NK-92 (cell line): Measurements from ENCODE around the gene LRWD1.
"Not testable (repeated sequence)": the region's sequence is repeated elsewhere in the genome, so short reads cannot be mapped to it uniquely, and the experiment has no call there.

Source experiments
- DNase-seq: peaks from one replicate; lab custom pipeline; 2025; ENCODE audit not compliant: unreplicated experiment; lab: John Stamatoyannopoulos, UW

Gene LRWD1

GRCh38 chr7:102494026-102494425, 29.2 kb downstream of the LRWD1 start:
- DNase-seq, result not testable (repeated sequence)

GRCh38 chr7:102494473-102495149, 29.8 kb downstream of the LRWD1 start:
- DNase-seq, result not testable (repeated sequence)

DNA sequence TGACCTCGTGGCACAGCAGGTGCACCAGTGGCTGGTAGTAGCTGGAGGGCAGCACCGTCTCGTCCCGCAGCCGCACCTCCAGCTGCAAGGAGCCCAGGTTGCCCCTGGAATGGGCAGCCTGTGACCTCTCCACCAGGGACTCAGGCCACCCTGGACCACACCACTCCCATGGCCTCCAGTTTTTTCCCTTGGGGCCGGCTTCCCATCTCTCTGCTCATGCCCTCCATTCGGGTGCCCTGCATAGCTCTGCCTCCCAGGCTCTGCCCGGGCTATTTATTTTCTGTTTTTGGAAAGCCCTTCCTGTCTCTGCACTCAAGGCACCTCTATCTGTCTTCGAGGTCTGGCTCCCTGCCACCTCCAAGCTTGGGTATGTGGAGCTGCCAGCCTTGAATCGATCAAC, 32.1 kb downstream of the LRWD1 start:
- not testable (repeated sequence) for DNase-seq

GRCh38 chr7:102497308-102497707, 32.5 kb downstream of the LRWD1 start:
- DNase-seq, result not testable (repeated sequence)

DNA sequence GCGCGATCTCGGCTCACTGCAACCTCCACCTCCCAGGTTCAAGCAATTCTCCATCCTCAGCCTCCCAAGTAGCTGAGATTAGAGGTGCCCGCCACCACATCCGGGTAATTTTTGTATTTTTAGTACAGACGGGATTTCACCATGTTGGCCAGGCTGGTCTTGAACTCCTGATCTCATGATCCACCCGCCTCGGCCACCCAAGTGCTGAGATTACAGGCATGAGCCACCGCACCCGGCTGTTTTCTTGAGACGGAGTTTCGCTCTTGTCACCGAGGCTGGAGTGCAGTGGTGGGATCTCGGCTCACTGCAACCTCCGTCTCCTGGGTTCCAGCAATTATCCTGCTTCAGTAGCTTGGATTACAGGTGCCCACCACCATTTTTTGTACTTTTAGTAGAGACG, 33.5 kb downstream of the LRWD1 start:
- DNase-seq, result not testable (repeated sequence)

DNA sequence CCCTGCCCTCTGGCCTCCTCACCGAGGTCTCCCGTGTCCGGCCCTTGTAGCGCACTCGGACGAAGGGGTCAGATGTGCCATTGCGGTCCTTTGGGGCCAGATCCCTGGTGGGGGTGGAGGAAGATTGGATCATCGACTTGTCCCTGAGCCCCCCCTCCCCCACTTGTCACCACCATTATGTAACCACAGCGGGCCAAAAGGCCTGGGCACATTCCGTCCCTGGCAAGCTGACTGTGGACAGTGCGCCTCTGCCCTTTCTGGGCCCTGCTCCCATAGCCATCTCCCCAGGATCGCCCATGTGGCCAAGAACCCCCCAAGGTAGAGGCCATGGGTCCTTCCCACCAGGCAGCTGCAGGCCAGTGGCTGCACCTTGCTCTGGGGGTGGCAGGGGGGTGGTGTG, 38.4 kb downstream of the LRWD1 start:
- not testable (repeated sequence) for DNase-seq

DNA sequence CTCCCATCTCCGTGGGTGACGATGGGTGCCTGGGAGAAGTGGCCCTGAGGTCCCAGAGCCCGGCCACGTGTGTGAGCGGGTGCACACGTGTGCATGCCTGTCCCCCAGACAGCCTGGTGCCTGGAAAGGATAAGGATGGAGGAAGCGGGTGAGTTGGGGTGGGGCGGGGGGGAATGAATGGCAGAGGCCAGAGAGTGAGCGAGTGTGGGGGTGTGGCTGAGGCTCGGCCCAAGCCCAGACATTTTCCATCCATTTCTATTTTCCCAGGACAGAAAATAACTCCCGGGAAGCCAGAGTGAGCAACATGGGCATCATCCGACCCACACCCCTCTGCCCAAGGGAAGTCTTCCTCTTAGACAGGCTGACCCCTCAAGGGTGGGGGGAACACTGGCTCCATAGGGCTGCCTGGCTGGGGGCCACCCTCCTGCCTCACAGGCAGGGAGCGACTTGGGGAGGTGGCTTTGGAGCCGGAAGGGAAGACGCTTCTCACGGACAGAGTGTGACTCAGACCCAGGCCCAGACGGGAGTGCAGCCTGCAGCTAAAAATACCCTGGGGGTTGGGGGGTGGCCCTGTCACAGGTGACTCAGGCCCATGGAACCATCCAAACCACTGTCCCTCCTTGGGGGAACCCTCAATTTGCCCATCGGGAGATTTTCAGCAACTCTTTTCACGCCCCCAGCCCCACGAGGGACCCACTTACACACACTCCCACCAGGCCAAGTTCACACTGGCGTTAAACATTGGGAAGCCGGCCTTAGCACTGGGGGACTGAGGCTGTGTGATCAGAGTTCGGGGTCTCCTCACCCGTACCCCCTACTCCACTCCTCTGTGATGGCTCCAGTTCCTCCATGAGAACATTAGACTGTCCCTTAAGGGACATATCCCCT, 40.8 kb downstream of the LRWD1 start:
- DNase-seq, result not testable (repeated sequence)

- not testable (repeated sequence) for DNase-seq
Observed at GRCh38 chr7:102507410-102508088, 42.8 kb downstream of the LRWD1 start.

DNA sequence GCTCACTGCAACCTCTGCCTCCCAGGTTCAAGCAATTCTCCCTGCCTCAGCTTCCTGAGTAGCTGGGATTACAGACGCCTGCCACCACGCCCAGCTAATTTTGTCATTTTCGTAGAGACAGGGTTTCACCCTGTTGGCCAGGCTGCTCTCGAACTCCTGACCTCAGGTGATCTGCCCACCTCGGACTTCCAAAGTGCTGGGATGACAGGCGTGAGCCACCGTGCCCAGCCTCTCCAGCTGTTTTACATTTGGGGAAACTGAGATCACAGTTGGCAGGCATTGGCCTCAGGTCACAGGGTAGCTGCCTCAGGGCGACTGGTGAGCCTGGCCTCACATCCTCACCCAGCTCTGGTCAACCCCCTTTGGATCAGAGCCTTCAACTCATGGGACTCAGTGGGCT, 45.8 kb downstream of the LRWD1 start:
- not testable (repeated sequence) for DNase-seq

- DNase-seq, result not testable (repeated sequence)
Observed at GRCh38 chr7:102511860-102512522, 47.2 kb downstream of the LRWD1 start.

DNA sequence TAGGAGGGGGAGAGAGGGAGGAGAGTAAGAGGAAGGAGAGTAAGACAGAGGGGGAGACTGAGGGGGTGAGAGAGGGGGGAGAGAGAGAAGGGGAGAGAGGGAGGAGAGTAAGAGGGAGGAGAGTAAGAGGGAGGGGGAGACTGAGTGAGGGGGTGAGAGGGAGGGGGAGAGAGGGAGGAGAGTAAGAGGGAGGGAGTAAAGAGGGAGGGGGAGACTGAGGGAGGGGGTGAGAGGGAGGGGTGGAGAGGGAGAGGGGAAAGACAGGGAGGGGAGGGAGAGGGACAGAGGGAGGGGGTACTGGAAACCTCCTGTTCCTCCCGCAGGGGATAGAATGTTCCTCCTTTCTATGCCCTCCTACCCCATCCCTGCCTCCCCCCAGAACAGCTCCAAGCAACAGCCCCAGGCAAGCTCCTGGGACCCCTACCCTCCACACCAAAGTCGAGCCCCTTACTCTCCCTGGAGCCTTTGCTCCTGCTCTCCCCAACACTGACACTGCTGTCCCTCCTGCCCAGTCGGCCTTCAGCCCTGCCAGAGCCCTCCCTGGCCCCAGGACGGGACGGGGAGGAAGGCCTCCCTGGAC, 47.9 kb downstream of the LRWD1 start:
- not testable (repeated sequence) for DNase-seq

DNA sequence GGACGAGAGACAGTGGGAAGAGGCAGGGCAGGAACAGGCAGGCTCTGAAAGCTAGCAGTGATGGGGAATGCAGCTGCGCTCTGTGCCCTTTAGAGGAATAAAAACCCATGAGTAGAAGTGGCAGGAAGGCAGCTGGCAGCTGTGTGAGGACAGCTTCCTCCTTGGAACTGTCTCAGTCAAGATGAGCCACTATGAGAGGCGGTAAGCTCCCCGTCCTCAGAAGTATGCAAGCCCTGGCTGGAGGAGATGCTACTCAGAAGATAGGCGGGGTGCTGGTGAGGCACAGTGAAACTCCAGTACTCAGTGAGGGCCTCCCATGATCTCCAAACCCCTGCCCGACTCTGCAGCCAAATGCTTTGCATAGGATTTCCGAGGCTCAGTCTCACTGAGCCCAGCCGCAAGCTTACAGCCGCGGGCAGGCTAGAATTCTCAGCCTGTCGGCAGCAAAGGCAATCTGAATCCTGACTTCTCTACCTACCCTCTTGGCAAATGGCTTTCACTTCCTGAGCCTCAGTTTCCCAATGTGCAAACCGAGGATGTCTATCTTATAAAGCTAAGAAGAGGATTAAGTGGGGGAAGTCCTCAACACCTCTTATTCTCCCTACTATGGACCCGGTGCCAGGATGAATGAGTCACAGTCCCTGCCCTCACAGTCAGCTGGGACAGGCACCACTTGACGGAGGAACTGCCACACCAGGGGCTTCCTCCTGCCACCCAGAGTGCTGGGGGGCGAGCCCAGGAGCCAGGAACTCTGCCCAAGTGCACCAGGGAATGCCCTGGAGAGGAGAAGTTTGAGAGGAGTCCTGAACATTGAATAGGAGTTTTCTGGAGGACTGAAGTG, 50.3 kb downstream of the LRWD1 start:
- not testable (repeated sequence) for DNase-seq

- DNase-seq, result not testable (repeated sequence)
Observed at GRCh38 chr7:102515889-102516288, 51.1 kb downstream of the LRWD1 start.

- DNase-seq, result not testable (repeated sequence)
Observed at GRCh38 chr7:102516951-102517350, 52.2 kb downstream of the LRWD1 start.

DNA sequence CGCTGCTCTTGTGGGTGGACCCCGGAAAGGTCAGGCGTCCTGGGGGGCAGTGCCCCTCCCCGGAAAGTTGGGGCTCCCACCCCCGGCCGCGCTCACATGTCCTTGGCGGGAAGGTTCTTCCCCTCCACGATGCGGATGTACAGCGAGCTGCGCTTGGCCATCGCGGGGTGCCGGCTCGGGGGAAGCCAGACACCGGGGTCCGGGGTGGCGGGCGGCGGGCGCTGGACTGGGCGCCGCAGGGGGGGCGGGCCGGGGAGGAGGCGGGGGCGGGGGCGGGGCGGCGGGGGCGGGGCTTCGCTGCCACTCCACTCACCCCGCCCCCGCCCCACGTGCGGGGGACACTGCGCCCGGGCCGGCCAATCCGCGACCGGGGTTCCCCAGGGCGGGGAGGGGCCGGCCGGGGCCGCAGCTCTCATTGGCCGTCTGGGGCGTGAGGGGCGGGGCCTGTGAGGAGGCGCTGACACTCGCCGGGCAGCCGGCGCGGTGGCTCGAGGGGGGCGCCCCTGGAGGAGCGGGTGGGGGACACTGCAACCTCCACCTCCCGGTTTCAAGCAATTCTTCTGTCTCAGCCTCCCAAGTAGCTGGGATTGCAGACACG, 52.9 kb downstream of the LRWD1 start, which contains the start of gene RASA4B:
TSS of gene RASA4B (minus strand) at position 228 of the 598 bp plus-strand sequence. CDS start at position 161, 67 bp downstream.
- DNase-seq, result not testable (repeated sequence)

- not testable (repeated sequence) for DNase-seq
Observed at GRCh38 chr7:102520797-102521196, 56.0 kb downstream of the LRWD1 start.
